Tongue (tissue), 2 donors: Measurements from ENCODE around the gene TMEM215. TPM values are rescaled to one million over a fixed set of nuclear protein-coding genes. Genes with fewer than 3 reads are reported as not detected.

Experiments
- small RNA-seq: library from RNA; depleted of rRNA; stranded (forward); fragments of <200 nt; gene quantifications from one replicate; pipeline ENCODE3, GENCODE V24; 2014; ENCODE audit warnings: low replicate concordance
- total RNA-seq: library from RNA; depleted of rRNA; stranded (reverse); fragments of >200 nt; gene quantifications from one replicate; pipeline ENCODE4 v1.2.3, GENCODE V29; 2014

TMEM215 gene
- total RNA-seq, 1 donor from 2014 or later = 2.1 TPM

Small RNA genes lying within 50 kb of the gene (small RNA-seq; reads per million reads assigned to genes)
- gene RF00019 = not detected

Other genes with a start within 250 kb of the TMEM215 start
- gene SMIM27, start 231.2 kb upstream of the TMEM215 start, total RNA-seq = 3.4 TPM
- gene TOPORS, start 231.0 kb upstream of the TMEM215 start, total RNA-seq = 29.2 TPM
- gene NDUFB6, start 210.4 kb upstream of the TMEM215 start, total RNA-seq = 70.5 TPM
- gene TAF1L, start 147.9 kb upstream of the TMEM215 start, total RNA-seq = 0.21 TPM
- 22.7 TPM for gene APTX, start 218.1 kb downstream of the TMEM215 start, total RNA-seq
- gene DNAJA1, start 241.7 kb downstream of the TMEM215 start, total RNA-seq = 80.9 TPM